CD4-positive, alpha-beta T cell treated with Interleukin-2 at 100 ng/mL for 4 hours (primary cell): ENCODE measurements around the gene HADH.
"Not testable (repeated sequence)": the region's sequence is repeated elsewhere in the genome, so short reads cannot be mapped to it uniquely, and the experiment has no call there.

Experiments used
- DNase-seq: peaks from one replicate; pipeline ENCODE4 v3.0.0-alpha.2; 2020; ENCODE audit warnings: low spot score

The HADH gene

GRCh38 chr4:107989537-107990386 is at the start of gene HADH:
Gene HADH (plus strand): TSS chr4:107989889. CDS start chr4:107989933, 44 bp downstream.
- peak; percentile 92 for DNase-seq

- no peak for DNase-seq
These were observed 43.9 kb upstream of the HADH start for GRCh38 chr4:107945809-107946208.

- no peak for DNase-seq
These were observed 38.7 kb upstream of the HADH start for GRCh38 chr4:107950746-107951540.

GRCh38 chr4:107951551-107951950 is 38.1 kb upstream of the HADH start:
- DNase-seq: no peak

GRCh38 chr4:107956011-107956410 is 33.7 kb upstream of the HADH start:
- no peak for DNase-seq

- DNase-seq: no peak
These were observed 22.8 kb upstream of the HADH start for GRCh38 chr4:107966903-107967302.

- not testable (repeated sequence) for DNase-seq
These were observed 22.2 kb upstream of the HADH start for GRCh38 chr4:107967519-107967918.

GRCh38 chr4:107967921-107968320 is 21.8 kb upstream of the HADH start:
- DNase-seq: not testable (repeated sequence)

GRCh38 chr4:107970063-107970798 is 19.5 kb upstream of the HADH start:
- no peak for DNase-seq

- DNase-seq: no peak
These were observed 17.1 kb upstream of the HADH start for GRCh38 chr4:107972605-107973004.

- no peak for DNase-seq
These were observed 15.2 kb upstream of the HADH start for GRCh38 chr4:107974523-107974922.

- no peak for DNase-seq
These were observed 12.2 kb upstream of the HADH start for GRCh38 chr4:107977482-107977881.

GRCh38 chr4:107977966-107978705 is 11.6 kb upstream of the HADH start:
- DNase-seq: no peak

GRCh38 chr4:107978716-107979451 is 10.8 kb upstream of the HADH start:
- no peak for DNase-seq

GRCh38 chr4:107987916-107988762 is 1.6 kb upstream of the HADH start:
- no peak for DNase-seq

- DNase-seq: no peak
These were observed 990 bp upstream of the HADH start for GRCh38 chr4:107988763-107989035.

GRCh38 chr4:107989162-107989536 is 540 bp upstream of the HADH start:
- no peak for DNase-seq

GRCh38 chr4:107991945-107992630 is 2.4 kb downstream of the HADH start:
- DNase-seq: no peak

GRCh38 chr4:107993969-107994368 is 4.3 kb downstream of the HADH start:
- no peak for DNase-seq

GRCh38 chr4:107994894-107995293 is 5.2 kb downstream of the HADH start:
- no peak for DNase-seq
